ENCODE results near the gene DESI1.
"Not testable (repeated sequence)": the region's sequence is repeated elsewhere in the genome, so short reads cannot be mapped to it uniquely, and the experiment has no call there.

DESI1 gene

DNA sequence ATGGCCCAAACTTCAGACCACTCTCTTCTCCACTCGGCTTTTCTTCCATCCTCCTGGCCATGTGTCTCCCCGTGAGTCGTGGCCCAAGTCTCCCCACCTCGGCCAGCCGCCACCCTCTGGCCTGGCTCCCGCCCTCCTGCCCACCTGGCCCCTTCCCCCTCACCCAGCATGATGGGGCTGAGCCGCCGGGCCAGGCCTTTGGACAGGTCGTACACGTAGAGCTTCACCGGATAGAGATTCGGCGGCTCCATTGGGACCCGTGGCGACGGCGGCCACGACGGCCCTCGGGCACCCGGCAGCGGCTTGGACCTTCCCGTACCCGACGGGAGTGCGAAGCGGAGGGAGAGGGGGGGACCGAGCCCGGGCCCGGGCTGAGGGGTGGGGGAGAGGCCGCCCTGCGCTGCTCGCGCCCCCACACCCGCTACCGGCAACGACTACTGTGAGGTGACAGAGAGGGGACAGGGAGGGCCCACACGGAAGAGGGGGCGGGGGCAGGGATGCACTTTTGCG, at the start of gene DESI1:
Gene DESI1 (minus strand): TSS at position 455 of the 510 bp plus-strand sequence. CDS start 204 bp downstream, at position 251.
- DNase-seq: no peak

DNA sequence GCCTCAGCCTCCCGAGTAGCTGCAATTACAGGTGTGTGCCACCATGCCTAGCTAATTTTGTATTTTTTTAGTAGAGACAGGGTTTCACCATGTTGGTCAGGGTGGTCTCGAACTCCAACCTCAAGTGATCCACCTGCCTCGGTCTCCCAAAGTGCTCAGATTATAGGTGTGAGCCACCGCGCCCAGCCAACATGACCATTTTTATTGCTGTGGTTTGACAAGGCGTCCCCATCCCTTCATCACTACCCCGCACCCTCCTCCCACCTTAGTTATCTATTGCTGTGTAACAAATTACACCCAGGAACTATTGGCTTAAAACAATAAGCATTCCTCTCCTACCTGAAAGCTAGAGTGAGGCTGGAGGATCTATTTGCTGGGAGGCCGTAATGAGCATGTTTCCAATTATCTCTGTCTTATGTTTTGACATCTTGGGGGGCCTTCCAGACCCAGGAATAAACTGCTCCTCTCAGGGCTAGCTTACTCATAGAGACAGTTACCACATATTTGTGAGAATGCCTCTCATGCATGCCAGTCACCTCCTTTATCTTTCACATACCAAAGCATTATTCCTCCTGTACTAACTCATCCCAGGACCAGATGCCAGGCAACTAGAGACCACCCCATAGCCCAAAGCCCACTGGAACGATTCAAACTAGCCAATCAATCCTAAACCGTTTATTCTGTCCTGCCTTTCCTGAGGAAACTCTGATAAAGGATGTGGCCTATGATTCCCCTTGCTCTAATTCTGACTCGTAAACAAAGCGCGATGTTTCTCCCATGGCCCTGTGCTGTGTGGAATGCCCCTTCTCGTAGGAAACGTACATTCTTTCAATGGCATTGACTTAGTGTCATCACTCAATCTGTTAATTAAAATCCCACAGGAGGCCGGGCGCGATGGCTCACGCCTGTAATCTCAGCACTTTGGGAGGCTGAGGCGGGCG, 48.4 kb upstream of the DESI1 start:
- DNase-seq: no peak

DNA sequence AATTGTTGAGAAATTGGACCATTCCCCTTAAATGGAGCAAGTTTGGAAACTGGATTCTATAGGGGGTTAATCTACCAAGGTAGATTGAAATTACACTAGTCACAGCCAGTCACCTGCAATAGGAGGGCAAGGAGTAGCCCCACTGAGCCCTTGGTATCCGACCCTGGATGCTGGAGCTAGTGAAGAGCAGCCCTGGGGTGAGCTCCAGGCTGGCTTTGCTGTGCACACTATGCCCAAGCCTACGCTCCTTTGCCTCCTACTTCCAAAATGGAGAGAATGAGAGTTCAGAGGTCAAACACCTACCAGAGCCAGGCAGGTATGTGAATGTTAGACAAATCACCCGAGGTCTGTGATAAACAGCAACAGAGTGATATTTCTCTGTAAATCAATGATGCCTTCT, 44.1 kb upstream of the DESI1 start:
- DNase-seq: no peak

DNA sequence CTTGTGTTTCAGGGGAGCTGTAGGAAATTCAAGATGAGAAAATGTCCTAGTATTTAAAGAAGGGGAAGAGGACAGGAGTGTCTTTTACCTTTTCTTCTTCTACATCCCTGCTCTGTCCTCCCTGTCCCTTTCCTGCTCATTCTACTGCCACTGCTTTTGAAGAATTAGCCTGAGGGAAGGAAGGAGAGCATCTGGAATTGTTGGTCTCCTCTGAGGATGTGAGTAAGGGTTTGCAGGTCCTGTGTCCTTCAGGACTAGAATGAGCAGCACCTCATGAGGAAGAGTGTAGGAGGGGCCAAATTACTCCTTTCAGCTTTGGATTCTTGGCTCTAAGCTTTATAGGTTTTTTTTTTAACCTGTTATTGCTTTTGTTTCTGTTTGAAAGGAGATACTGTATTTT, 43.6 kb upstream of the DESI1 start:
- no peak for DNase-seq

DNA sequence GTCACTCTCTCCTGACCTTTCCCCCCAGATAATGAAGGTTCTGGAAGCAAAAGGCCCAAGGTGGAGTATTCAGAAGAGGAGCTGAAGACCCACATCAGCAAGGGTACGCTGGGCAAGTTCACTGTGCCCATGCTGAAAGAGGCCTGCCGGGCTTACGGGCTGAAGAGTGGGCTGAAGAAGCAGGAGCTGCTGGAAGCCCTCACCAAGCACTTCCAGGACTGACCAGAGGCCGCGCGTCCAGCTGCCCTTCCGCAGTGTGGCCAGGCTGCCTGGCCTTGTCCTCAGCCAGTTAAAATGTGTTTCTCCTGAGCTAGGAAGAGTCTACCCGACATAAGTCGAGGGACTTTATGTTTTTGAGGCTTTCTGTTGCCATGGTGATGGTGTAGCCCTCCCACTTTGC, 42.8 kb upstream of the DESI1 start:
- DNase-seq: not testable (repeated sequence)

DNA sequence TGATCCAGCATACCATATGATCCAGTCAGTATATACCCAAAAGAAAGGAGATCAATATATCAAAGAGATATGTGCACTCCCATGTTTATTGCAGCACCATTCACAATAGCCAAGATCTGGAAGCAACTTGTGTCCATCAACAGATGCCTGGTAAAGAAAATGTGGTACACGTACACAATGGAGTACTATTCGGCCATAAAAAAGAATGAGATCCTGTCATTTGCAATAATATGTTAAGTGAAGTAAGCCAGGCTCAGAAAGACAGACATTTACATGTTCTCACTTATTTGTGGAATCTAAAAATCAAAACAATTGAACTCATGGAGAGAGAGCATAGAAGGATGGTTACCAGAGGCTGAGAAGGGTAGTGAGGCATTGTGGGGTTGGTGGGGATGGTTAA, 40.9 kb upstream of the DESI1 start:
- no peak for DNase-seq

DNA sequence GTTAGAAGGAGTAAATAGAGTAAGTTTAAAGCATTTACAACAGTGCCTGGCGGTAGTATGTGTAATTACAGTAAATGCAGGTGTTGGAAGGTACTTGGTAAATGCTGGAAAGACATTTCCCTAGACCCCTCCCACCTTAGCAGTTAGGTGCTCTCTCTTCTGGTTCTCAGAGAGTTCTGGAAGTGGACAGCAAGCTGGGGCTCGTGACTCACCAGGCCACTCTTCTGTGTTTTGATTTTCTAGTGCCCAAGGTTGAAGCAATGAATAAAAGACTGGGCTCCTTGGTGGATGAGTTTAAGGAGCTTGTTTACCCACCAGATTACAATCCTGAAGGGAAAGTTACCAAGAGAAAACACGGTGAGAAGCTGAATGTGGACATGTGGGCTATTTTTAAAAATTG, 40.2 kb upstream of the DESI1 start:
- DNase-seq: no peak

DNA sequence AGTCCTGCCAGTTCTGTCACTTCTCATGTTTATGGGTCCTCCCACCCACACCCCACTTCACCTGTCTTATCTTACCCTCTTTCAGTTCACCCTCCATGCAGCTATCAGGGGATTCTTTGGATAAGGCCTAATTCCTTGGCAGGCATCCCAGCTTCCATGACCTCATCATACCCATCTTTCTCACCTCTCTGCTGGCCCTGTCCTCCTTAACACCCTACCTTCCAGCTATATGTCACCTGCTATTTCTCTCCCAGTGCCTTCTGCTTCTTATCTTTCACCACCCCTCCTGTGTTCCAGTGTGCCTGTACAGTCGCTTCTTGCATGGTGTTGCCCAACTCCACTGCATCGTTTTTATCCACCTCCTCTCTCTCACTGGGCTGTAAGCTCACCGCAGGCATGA, 39.6 kb upstream of the DESI1 start:
- DNase-seq: no peak

DNA sequence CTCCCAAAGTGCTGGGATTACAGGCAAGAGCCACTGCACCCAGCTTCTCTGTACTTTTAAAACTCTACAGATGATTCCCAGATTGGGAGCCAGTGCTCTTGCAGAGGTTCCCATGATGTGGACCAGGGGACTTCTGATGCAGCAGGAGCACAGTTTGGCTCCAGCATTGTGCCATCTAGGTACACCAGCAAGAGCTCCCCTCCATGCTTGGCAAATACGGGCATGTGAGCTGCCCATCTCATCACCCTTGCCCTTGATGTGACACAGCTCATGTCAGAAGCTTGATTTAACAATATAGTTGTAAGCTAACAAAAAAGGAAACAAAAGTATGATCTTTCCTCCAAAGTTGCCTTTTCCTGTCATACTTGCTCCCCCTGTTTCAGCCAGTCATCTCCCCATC, 39.1 kb upstream of the DESI1 start:
- no peak for DNase-seq

DNA sequence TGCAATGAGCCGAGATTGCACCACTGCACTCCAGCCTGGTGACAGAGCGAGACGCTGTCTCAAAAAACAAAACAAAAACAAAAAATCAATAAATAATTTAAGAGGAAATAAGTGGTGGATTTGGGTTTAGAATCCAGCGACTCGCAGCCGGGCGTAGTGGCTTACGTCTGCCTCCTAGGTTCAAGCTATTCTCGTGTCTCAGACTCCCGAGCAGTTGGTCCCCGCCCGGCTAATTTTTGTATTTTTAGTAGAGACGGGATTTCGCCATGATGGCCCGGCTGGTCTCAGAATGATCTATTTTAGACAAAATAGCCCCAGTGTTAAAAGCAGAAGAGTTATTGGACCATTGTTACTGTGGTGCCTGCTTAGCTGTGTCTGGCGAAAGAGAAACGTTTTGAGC, 38.0 kb upstream of the DESI1 start:
- DNase-seq: no peak

DNA sequence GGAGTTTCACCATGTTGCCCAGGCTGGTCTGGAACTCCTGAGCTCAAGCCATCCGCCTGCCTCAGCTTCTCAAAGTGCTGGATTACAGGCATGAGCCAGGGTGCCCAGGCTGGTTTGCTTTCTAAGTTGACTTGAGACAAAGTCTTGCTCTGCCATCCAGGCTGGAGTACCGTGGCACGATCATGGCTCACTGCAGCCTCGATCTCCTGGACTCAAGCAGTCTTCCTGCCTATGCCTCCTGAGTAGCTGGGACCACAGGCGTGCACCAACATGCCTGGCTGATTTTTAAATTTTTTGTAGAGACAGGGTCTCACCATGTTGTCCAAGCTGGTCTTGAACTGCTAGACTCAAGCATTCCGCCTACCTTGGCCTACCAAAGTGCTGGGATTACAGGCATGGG, 36.9 kb upstream of the DESI1 start:
- DNase-seq: no peak

DNA sequence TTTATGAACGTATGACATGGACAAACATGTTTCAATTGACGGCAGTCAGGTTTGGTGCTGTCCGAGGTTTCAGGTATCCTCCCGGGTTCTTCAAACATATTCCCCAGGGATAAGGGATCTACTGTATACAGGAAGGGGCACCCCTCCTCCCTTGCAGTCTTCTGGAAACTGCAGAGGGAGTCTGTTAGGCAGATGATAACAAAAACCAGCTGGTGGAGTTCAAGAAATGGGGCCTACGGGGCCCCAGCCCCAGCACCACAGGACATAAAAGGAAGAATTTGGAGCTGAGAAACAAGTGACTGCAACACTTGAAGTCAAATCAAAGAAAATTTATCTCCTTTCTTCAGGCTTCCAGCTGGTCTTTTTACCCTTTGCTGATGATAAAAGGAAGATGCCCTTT, 35.7 kb upstream of the DESI1 start:
- DNase-seq: no peak

DNA sequence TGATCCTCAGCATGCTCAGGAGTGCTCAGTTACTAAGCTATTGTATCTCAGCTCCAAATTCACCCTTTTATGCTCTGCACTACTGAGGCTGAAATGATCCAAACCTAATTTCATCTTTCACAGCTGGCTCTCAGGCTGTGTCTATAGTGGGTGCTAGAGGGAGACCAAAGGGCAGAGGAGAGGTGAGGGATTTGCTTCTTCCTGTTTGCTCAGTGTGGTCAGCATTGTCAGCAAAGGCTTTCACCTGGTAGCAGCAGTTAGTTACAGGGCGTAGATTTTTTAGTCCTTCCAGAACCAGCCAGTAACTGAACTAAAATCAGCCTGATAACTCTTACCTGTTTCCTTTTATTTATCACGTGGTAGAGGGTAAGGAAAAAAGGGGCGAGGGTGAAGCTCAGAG, 33.5 kb upstream of the DESI1 start:
- no peak for DNase-seq

DNA sequence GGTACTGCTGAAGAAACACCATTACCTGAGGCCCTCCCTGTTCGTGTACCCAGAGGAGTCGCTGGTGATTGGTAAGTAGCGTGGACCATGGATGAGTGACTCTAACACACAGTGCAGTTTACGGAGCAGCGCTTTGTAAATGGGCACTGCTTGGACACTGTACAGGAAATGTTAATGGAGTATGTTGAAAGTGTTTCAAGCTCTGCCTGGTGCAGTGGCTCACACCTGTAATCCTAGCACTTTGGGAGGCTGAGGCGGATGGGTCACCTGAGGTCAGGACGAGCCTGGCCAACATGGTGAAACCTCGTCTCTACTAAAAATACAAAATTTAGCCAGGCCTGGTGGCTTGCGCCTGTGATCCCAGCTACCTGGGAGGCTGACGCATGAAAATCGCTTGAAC, 30.0 kb upstream of the DESI1 start:
- no peak for DNase-seq

DNA sequence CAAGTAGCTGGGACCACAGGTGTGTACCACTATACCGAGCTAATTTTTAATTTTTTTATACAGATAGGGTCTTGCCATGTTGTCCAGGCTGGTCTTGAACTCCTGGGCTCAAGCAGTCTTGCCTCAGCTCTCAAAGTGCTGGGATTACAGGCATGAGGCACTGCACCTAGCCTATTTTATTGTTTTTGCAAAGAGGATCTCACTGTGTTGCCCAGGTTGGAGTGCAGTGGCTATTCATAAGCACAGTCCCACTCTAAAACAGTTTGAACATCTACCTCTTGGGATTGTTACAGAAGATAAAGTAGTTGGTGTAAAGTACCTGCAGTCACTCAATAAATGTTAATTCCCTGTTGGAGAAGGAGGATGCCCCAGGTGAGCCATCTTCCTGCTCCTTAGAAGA, 29.4 kb upstream of the DESI1 start:
- DNase-seq: no peak

DNA sequence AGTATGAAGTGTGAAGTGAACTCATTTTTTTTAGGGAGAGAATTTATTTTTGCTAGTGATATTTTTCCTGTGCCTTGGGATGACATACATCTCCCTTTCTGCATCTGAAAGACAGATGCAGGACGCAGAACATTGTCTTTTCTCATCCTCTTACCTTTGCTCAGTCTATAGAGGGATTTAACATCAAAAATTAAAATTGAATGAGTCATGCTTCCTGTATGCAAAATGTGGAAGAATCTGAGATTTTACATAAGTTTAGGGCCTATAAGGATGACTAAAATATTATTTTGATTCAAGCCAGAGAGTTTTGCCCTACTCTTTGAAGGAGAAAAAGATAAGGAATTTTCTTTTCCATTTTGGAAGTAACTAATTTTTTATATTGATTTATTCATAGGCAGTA, 27.6 kb upstream of the DESI1 start:
- no peak for DNase-seq

DNA sequence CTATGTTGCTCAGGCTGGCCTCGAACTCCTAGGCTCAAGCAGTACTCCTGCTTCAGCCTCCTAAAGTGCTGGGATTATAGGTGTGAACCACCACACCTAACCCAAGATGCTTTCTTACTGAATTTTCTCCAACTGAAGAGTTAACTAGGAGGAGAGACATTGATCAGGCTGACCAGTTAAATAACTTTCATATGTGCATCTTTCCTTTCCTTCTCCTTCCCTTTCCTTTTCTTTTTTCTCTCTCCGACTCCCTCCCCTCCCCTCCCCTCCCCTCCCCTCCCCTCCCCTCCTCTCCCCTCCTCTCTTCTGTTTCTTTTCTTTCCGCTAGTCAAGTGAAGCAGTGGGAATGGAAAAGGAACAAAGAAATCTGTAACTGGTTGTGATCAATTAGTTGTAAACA, 26.9 kb upstream of the DESI1 start:
- DNase-seq: no peak

DNA sequence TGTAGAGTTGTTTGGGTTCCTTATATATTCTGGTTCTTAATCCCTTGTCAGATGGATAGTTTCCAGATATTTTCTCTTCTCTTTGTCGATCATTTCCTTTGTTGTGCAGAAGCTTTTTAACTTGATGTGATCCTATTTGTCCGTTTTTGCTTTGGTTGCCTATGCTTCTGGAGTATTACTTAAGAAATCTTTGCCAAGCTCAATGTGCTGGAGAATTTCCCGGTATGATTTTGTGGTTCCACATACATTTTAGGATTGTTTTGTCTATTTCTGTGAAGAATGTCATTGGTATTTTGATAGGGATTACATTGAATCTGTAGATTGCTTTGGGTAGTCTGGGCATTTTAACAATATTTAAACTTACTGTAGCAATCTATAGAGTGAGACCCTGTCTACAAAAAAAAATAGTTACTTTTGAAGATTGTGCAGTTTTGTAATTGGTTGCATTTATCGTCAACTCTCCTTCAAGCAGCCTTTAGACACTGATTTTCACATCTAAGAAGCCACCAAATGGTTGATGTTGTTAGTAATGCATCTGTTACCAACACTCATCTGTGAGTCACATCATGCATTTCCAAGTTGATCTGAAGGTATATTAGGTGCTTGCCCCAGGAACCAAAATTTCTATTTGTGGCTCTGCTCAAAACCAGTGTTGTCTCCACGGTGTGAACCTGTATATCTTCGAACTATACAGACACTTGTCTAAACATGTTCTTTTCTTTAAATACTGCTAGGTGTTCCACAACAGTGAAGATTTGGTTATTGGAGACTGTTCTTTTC, 21.7 kb upstream of the DESI1 start:
- no peak for DNase-seq

DNA sequence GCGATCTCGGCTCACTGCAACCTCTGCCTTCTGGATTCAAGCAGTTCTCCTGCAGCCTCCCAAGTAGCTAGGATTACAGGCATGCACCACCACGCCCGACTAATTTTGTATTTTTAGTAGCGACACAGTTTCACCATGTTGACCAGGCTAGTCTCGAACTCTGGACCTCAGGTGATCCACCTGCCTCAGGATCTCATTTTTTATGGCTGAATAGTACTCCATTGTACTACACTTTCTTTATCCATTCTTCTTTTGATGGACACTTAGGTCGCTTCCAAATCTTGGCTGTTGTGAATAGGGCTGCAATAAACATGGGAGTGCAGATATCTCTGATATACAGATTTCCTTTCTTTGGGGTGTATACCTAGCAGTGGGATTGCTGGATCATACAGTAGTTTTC, 21.0 kb upstream of the DESI1 start:
- DNase-seq: no peak

DNA sequence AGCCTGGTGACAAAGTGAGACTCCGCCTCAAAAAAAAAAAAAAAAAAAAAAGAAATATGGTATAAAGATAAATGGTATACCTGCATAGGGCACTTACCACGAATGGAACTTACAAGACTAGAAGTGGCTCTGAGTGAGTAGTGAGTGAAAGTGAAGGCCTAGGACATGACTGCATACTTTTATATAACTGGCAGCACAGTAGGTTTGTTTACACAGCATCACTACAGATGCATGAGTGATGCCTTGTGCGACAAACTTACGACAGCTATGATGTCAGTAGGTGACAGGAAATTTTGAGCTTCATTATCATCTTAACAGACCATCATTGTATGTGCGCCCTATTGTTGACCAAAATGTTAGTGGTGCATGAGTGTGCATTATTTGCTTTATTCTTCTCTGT, 17.9 kb upstream of the DESI1 start:
- no peak for DNase-seq

DNA sequence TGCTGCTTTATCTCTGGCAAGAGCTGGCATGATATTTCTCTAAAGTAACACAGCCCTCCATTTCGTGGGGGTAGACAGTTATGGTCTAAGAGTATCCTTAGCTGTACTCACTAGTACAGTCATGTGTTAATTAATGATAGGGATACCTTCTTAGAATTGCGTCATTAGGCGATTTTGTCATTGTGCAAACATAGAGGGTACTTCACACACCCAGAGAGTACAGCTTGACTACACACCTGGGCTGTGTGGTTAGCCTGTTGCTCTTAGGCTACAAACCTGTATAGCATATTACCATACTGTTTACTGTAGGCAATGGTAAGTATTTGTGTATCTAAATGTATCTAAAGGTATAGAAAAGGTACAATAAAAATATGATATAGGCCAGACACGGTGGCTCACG, 17.3 kb upstream of the DESI1 start:
- no peak for DNase-seq

DNA sequence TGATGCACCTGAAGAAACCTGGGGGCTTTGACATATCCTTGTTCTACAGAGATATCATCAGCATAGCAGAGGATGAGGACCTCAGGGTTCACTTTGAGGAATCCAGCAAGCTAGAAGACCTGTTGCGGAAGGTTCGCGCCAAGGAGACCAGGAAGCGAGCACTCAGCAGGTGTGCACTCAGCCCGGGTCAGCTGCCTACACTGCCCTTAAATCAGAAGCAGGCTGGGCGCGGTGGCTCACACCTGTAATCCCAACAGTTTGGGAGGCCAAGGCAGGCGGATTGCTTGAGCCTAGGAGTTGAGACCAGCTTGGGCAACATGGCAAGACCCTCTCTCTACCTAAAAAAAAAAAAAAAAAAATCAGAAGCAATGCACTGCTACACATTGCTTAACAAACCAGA, 16.8 kb upstream of the DESI1 start:
- DNase-seq: not testable (repeated sequence)

DNA sequence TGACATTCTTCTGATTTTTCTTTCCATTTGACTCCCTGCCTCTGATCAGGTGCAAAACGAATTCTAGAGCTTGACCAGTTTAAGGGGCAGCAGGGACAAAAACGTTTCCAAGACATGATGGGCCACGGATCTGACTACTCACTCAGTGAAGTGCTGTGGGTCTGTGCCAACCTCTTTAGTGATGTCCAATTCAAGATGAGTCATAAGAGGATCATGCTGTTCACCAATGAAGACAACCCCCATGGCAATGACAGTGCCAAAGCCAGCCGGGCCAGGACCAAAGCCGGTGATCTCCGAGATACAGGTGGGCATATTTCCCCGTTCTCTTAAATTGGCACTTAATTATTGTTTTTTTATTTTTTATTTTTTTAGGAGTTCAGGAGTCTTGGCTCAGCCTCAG, 15.6 kb upstream of the DESI1 start:
- no peak for DNase-seq

DNA sequence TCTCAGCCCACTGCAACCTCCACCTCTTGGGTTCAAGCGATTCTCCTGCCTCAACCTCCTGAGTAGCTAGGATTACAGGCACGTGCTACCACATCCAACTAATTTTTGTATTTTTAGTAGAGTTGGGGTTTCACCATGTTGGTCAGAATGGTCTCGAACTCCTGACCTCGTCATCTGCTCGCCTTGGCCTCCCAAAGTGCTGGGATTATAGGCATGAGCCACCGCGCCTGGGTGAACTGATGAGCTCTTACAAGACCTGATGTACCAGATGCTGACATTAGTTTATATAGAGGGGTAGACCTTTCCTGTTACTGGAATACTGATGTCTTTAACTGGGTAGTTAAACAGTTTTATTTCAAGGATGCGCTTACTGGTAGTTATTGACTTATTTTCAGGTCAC, 13.8 kb upstream of the DESI1 start:
- not testable (repeated sequence) for DNase-seq
